Renal cortex interstitium (tissue), 15 donors: ENCODE results near the gene PAX2. TPM values are rescaled to one million over a fixed set of nuclear protein-coding genes. Genes with fewer than 3 reads are reported as not detected.
"Not testable (repeated sequence)": the region's sequence is repeated elsewhere in the genome, so short reads cannot be mapped to it uniquely, and the experiment has no call there.

Source experiments
- DNase-seq, 11 donors: peaks; one replicate each; pipeline ENCODE4 v3.0.0-alpha.2; 2013; ENCODE audit warnings: low read depth in 9 of 11, low spot score in 4 of 11; ENCODE audit errors: extremely low read depth in 1 of 11
- long read RNA-seq, 16 experiments: transcript quantifications; one replicate each; lab custom pipeline, GENCODE V29; 2026
- polyA plus RNA-seq, 3 donors: library from polyadenylated mRNA; unstranded; fragments of 120-200 nt; gene quantifications; one replicate each; pipeline ENCODE4 v1.2.1, GENCODE V29; 2013; ENCODE audit not compliant: insufficient read length in 3 of 3

Gene PAX2
- polyA plus RNA-seq, result 100 to 1,000 TPM; 174 to 255 (median 188) TPM
- long read RNA-seq, donor 1, full-length matches to known transcripts, result 5 of 11 reads
- long read RNA-seq, donor 1, partial matches to known transcripts, result 6 of 11 reads
- long read RNA-seq, donor 1, other reads (novel, unspliced or antisense), result 0 of 11 reads
- long read RNA-seq, donor 2, full-length matches to known transcripts, result 1 of 72 reads
- long read RNA-seq, donor 2, partial matches to known transcripts, result 71 of 72 reads
- long read RNA-seq, donor 2, other reads (novel, unspliced or antisense), result 0 of 72 reads
- long read RNA-seq, donor 3, full-length matches to known transcripts, result 8 of 8 reads
- long read RNA-seq, donor 3, partial matches to known transcripts, result 0 of 8 reads
- long read RNA-seq, donor 3, other reads (novel, unspliced or antisense), result 0 of 8 reads
- long read RNA-seq, donor 4, partial matches to known transcripts, result 0 of 1 reads
- long read RNA-seq, donor 4, other reads (novel, unspliced or antisense), result 0 of 1 reads
- long read RNA-seq, donor 5, result 0 reads
- long read RNA-seq, donor 6, full-length matches to known transcripts, result 4 of 58 reads
- long read RNA-seq, donor 6, partial matches to known transcripts, result 54 of 58 reads
- long read RNA-seq, donor 6, other reads (novel, unspliced or antisense), result 0 of 58 reads
- long read RNA-seq, donor 7, full-length matches to known transcripts, result 2 of 2 reads
- long read RNA-seq, donor 7, partial matches to known transcripts, result 0 of 2 reads
- long read RNA-seq, donor 7, other reads (novel, unspliced or antisense), result 0 of 2 reads
- long read RNA-seq, donor 8, full-length matches to known transcripts, result 5 of 66 reads
- long read RNA-seq, donor 8, partial matches to known transcripts, result 61 of 66 reads
- long read RNA-seq, donor 8, other reads (novel, unspliced or antisense), result 0 of 66 reads
- long read RNA-seq, donor 9, full-length matches to known transcripts, result 8 of 8 reads
- long read RNA-seq, donor 9, partial matches to known transcripts, result 0 of 8 reads
- long read RNA-seq, donor 9, other reads (novel, unspliced or antisense), result 0 of 8 reads
- long read RNA-seq, donor 10, full-length matches to known transcripts, result 3 of 3 reads
- long read RNA-seq, donor 10, partial matches to known transcripts, result 0 of 3 reads
- long read RNA-seq, donor 10, other reads (novel, unspliced or antisense), result 0 of 3 reads
- long read RNA-seq, donor 11, full-length matches to known transcripts, result 2 of 2 reads
- long read RNA-seq, donor 11, partial matches to known transcripts, result 0 of 2 reads
- long read RNA-seq, donor 11, other reads (novel, unspliced or antisense), result 0 of 2 reads
- long read RNA-seq, donor 12, result 0 reads
- long read RNA-seq, donor 13, result 0 reads
- long read RNA-seq, donor 14, partial matches to known transcripts, result 0 of 1 reads
- long read RNA-seq, donor 14, other reads (novel, unspliced or antisense), result 0 of 1 reads
- long read RNA-seq, donor 15, partial matches to known transcripts, result 0 of 1 reads
- long read RNA-seq, donor 15, other reads (novel, unspliced or antisense), result 0 of 1 reads
- long read RNA-seq, donor 16, full-length matches to known transcripts, result 15 of 147 reads
- long read RNA-seq, donor 16, partial matches to known transcripts, result 132 of 147 reads
- long read RNA-seq, donor 16, other reads (novel, unspliced or antisense), result 0 of 147 reads

DNA sequence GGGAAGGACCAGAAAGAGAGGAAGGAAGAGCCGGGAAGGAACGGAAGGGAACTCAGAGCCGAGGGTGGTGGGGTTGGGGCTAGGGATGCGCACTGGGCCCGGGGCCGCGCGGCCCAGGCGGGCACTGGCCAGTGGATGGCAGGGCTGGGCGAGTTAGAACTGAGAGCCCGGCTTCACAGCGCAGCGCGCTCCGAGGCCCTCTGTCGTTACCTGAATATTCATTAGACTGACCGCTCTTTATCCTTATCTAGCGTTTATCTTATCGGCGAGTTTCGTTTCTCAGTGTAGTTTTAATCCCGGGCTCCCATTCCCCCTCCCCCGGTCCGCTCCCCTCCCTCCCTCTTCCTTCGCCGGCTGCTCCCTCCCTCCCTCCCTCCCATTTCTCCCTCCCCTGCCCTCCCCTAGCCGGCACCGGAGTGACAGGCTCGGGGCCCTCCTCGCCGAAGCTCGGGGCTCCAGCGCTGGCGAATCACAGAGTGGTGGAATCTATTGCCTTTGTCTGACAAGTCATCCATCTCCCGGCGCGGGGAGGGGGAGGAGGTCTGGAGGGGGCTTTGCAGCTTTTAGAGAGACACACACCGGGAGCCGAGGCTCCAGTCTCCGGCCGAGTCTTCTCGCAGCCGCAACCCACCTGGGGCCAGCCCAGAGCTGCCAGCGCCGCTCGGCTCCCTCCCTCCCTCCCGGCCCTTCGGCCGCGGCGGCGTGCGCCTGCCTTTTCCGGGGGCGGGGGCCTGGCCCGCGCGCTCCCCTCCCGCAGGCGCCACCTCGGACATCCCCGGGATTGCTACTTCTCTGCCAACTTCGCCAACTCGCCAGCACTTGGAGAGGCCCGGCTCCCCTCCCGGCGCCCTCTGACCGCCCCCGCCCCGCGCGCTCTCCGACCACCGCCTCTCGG lies at the start of gene PAX2:
Gene PAX2 (plus strand): TSS at position 596 of the 895 bp plus-strand sequence. CDS start 679 bp downstream, outside the sequence.
- peak in 8 of 11 donors; percentile 77 to 94 (median 90) for DNase-seq

DNA sequence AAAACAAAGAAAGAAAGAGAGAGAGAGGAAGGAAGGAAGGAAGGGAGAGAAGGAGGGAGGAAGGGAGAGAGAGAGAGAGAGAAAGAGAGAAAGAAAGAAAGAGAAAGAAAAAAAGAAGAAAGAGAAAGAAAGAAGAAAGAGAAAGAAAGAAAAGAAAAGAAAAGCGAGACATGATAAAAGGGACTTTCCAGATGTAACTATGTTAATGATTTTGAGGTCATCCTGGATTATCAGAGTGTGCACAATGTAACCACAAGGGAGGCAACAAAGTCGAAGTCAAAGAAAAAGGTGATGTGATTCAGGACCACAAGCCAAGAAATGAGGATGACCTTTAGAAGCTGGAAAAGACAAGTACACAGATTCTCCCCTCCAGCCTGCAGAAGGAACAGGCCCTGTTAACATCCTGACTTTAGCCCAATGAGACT lies 48.9 kb upstream of the PAX2 start:
- DNase-seq, result no peak

DNA sequence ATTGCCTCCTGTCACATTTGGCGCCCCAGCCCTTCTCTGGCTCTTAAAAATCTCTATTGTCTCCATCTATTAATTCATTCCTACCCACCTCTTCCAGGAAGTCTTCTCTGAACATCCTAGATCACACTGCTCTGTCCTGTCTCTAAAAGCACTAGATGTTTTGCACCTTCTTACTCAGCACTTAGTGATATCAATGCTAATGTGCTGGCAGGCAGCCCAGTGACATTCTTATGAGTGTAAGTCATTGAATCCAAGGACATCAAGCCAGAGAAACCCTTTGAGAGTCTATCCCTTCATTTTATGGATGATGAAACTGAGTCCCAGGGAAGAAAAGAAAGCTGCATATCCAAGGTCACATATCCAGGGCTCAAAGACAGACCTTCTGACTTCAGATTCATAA lies 48.3 kb upstream of the PAX2 start:
- no peak for DNase-seq

DNA sequence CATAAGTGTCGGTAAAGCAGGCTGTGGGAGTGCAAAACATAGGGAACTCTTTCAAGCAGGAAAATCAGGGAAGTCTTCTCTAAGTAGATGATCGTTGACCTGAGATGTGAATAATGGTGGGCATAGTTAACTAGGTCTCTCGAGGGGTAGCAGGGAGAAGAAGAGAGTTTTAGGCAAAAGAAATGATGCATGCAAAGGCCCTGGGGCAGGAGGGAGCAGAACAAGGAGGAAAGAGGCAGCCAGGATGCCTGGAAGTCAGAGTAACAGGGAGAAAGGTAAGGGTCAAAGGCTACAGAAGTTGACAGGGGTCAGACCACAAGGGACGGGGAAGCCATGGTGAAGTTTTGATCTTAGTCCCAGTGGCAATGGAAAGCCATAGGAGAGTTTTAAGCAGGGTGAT lies 47.8 kb upstream of the PAX2 start:
- no peak for DNase-seq

DNA sequence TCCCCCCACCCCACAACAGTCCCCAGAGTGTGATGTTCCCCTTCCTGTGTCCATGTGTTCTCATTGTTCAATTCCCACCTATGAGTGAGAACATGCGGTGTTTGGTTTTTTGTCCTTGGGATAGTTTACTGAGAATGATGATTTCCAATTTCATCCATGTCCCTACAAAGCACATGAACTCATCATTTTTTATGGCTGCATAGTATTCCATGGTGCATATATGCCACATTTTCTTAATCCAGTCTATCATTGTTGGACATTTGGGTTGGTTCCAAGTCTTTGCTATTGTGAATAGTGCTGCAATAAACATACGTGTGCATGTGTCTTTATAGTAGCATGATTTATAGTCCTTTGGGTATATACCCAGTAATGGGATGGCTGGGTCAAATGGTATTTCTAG lies 43.7 kb upstream of the PAX2 start:
- DNase-seq, result not testable (repeated sequence)

DNA sequence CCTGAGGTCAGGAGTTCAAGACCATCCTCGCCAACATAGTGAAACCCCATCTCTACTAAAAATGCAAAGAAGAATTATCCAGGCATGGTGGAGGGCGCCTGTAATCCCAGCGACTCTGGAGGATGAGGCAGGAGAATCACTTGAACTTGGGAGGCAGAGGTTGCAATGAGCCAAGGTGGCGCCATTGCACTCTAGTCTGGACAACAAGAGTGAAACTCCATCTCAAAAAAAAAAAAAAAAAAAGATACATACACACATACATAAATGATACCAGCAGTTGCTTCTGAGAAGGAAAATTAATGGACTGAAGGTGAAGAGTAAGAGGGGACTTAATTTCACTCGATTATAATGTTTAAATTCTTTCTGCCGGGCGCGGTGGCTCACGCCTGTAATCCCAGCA lies 40.2 kb upstream of the PAX2 start:
- no peak for DNase-seq

DNA sequence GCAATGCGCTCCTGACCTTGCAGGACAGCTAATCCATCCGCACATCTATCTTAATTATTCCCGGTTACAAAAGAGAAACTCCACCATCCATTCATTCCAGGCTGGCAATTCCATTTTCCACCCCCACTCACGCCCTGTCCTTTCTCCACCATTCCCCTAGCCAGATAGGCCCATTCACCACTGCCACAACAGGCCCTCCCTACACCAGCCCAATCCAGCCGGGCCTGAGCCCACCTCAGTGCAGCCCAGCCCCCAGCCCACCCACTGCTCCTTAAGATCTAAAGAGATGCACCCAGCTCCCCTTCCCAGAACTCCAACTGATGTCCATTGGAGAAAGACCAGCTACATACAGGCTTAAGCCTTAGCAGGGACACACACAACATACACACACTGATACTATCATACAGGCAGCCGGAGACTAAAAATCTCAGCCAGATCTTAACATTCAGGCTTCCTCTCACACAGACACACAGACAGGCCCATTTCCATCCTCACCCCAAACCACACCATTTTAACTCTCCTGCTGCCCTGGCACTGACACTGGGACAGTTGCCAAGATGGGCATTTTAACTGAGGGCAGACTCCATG lies 38.0 kb upstream of the PAX2 start:
- DNase-seq, result no peak

DNA sequence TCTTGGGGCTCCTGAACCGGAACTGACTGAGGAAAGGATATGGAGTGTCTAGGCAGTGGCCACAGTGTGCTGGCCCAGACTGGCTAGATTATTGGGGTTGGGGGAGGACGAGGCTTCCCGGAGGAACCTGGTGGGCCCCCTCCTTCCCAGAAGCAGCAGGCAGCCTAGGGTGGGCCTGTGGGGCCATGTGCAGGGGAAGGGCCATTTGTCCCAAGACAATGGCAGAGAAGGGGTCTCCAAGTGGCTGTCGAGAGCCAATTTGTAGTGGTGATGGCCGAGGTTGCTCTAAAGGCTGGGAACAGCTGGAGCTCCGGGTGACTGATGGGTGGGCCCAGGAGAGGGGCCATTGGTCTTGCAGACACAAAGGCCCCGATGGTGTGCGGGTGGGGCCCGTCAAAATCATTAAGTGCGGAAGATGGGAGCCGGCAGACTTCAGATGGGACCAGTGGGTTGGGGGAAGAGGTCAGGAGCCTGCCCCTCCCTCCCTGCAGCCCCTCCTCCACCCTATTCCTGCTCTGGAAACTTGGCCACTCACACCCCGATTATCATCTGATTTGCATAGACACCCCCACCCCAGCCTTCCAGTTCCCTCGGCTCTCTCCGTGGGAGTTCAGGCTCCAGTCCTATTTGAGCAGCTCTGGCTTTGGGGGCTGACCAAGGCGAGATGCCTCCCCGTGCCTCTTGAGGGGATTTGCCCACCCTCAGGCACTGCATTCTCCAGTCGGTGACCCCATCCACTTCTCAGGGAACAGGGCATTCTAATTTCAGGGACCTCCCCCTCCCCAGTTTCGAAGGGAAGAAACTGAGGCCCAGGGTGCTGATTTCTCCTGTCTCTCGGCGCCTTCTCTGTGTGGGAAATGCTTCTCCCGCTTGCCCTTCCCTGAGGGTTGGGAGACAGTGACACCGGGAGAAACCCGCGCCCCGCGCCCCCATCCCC lies 36.0 kb upstream of the PAX2 start:
- no peak for DNase-seq

DNA sequence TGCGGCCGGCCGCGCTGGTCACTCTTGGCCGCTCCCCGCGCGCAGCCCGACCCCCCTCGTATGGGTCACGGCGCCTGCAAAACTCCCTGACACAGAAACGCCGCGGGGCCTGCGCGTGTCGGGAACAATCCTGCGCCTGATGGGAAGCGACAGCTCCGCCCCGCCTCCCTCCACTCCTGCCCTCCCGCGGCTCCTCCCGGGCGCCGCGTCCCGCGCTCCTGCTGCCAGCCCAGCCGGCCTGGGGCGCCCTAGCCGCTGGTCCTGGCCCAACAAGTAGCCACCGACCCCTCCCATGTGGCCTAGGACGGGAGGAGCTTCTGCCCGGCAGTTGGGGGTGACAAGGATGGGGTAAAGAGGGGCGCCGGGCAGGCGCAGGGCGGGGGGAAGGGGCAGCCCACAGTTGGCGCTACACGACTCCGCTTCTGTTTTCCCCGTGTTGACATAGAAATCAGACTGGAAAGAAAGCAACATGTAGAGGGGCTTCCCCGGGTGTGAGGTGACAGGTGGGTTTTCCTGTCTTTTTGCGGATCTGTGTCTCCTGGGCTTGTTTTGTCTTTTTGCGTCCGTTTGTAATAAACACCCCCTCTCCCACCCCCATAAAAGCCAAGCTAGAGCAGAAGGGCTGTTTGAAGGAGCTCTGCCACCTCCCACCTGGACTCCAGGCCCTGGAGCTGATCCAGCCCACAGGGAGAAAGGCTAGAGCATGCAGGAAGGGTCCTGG lies 35.1 kb upstream of the PAX2 start:
- peak in 3 of 11 donors; percentile 62 to 67 (median 65) for DNase-seq

DNA sequence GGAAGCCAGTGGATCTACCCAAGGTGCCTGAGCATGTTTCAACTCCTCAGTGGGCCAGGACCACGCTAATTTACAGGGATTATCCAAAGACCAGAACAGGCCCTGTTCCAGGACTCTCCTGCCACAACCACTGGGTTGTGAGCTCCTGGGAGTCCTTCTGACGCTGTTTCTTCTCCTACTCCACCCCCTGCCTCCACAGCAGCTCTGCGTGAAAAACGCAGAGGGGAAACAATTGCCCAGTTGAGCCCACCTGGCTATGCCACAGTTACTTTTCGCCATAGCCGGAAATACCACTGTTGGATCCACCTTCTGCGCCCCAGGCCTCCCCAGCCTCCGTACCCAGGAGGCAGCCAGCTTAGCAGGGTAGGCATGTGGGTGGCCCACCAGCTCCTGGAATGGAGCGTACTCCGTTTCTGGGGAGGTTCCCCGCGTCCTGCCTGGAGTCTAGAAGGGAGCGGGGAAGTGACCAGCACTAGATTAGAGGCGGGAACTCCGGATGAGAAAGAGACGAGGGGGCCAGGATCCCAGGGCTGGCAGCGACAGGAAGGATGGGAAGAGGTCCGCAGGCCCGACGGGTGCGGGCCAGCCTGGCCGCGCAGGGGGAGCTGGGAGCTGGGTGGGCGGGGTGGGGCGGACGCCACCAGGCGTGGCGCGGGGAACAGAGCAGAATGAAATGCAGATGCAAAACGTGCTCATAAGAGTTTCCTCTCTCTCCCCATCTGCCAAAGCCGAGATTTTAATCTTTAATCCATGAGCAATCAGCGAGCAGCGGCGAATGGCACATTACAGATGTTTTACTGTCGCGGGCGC lies 32.1 kb upstream of the PAX2 start:
- DNase-seq, result no peak

DNA sequence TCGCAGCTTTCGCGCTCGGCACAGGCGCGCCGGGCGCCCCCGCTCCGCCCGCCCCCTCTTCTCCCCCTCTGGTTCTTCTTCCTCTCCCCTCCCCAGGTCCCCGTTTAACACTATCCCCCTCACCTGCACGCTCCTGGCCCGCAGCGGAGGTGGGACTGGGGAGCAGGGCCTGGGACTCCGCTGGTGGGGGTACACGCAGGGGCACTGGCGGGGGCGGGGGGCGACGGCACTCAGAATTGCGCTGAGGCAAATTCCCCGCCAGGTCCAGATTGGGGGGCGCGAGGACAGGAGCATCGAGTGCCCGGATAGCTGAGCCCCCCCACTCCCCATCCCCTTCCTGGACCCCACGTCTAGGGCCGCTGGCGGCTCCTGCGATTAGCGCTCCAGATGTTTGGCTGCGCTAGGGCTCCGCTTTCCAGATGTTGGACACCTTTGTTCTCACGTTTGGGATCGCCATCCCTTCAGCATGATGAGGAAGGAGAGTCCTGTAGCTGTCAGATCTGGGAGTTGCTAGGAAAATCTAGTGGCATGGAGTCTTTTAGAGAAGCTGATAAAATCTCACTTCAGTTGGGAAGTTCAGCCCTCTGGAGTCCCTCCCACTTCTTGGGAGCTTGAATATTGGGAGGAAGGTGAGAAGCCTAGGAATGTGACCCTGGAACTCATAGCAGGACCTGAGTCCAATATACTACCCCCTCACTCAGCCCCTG lies 31.4 kb upstream of the PAX2 start:
- DNase-seq, result no peak

DNA sequence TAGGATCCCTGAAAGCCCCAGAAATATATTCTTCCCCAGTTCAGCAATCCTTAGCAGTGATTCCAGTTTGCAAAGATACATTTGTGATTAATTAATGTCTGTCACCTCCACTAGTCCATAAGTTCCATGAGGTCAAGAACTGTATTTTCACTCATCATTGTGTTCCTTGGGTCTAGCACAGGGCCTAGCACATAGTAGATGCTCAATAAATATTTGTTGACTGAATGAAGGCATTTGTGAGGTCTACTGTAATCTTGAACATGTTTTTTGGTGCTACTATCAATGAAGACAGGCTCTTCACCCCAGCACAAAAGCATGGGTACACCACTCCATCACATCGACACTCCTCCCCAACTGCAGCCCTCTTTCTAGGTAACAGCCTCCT lies 30.8 kb upstream of the PAX2 start:
- no peak for DNase-seq

DNA sequence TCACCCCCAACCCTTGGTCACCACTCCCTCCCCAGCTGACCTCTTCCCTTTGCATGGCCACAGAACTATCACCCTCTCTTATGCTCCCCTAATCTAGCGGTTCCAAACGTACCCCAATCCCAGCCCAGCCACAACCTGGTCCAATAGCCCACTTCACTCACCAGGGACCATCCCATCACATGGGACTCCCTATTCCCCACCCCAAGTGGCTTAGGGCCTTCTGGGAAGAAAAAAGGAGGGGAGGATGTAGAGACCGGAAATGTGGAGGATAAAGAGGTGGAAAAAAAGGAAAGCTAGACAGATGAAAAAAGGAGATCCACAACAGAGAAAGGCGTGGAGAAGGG lies 30.3 kb upstream of the PAX2 start:
- DNase-seq, result no peak
